NCI-H1436 (cell line): ENCODE data around the gene TVP23C.

Source experiments
- DNase-seq: peaks from one replicate; lab custom pipeline; 2025; lab: John Stamatoyannopoulos, UW

Gene TVP23C

DNA sequence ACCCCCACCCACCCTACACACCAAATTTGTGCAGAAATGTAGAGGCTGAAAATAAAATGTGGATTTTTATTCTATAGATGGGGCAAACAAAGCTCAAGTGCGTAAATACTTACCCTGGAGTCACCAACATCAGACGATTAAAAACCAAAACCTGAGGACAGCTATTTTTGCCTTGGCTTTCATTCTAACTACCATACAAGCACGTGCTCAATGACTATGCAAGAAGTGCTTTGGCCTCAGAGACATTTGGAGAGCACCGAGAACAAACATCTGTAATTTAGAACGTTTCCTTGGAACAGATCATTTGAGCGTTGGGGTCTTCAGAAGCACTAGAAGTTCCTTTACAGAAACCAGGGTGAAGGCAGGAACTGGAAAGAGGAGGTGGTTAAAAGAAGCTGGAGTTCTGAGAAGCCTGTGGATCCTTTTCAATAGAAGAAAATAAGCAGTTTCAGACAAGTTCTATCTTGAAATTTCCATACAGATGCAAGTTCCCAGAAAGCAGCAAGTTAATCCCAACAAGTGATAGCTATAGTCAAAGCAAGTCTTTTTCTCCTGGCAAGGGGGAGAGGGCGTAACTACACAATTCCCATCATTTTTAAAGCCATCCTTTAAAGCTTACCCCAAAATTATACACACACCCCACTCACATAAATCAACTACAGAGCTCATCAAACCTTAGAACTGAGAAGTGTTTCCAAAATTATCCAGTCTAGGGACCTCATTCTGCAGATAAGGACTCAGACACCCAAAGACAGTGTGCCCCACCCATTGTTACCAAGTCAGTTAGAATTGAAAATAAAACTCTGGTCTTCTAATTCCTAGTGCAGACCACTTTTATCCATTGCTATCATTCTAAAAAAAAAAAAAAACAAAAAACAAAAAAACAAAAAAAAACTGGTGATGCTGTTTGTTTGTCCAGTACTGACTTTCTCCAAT, 66.3 kb downstream of the TVP23C start:
- DNase-seq = no peak

DNA sequence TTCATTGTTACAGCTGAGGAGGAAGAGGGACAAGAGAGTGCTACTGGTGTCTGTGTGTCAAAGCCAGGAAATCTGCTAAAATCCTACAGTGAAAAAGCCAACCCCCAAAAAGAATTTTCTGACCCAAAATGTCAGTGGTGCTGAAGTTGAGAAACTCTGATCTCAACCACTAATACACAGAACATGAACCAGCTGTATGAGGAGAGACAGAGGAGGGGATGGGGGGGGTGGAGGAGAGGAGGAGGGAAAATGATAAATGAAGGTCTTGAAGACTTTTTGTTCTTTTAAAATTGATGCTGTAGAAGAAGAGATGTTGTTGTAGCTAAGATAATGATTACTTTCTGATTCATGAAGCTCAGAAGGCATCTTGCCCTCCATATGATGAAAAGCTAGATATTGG, 68.5 kb downstream of the TVP23C start:
- no peak for DNase-seq

DNA sequence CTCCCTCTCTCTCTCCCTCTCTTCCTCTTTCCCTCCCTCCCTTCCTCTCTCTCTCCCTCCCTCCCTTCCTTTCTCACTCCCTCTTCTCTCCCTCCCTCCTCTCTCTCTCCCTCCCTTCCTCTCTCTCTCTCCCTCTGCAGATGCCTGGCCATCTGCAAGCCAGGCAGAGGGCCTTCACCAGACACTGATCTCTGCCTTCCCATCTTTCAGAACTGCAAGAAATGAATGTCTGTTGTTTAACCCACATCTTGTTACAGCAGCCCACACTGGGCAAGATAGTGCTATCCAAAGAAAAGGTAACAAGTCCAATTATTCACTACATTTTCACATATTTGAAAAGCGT, 69.6 kb downstream of the TVP23C start:
- DNase-seq = no peak

DNA sequence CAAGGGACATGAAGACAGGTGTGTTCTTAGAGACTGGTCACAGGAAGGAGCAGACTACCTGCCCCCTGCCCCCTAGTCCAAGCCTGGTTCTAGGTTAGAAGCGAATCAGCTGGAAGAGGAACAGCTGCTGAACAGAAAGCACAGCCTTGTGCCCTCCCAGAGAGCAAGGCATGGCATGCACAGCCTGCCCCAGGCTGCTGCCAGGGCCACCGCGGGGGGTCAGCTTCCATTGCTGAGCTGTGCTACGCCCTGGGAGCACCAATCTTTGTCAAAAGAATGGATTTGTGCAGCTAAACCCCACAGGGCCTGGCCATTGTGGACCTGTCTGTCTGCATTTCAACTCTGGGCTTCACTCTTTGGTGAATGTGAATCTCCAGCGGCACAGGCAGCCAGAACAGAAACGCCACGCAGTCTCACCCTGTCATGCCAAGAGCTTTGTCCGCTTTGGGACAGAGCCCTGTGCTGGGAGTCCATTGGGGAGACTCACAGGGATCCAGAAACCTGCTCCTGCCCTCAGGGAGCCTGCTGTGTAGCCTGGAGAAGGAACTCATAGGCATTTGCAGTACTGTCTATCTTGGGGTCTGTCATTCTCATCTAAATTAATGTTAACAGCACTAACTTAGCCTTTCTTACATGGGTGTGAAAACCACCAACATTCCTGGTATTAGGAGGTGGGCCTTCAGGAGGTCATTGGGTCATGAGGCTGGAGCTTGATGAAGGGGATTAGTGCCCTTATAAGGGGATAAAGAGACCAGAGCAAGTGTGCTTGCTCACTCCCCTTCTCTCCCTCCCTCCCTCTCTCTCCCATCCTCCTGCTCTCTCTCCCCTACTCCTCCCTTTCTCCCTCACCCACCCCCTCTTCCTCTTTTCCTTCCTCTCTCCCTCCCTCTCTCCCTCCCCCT, 70.2 kb downstream of the TVP23C start:
- no peak for DNase-seq

DNA sequence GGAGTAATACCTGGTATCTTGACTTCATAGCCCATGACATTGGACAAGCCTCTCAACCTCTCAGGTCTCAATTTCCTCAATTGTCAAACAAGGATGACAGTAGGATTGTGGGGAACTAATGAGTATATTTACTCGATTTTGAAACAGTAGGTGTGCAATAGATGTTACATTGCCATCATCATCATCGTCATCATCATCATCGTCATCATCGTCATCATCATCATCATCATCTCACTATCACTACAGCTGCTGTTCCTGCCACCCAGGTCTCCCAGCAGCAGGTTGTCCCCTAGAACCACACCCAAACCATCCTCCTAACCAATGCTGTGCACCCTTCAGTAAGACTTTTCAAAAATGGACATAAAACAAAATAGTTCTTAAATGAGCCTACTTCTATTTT, 71.1 kb downstream of the TVP23C start:
- DNase-seq = no peak

DNA sequence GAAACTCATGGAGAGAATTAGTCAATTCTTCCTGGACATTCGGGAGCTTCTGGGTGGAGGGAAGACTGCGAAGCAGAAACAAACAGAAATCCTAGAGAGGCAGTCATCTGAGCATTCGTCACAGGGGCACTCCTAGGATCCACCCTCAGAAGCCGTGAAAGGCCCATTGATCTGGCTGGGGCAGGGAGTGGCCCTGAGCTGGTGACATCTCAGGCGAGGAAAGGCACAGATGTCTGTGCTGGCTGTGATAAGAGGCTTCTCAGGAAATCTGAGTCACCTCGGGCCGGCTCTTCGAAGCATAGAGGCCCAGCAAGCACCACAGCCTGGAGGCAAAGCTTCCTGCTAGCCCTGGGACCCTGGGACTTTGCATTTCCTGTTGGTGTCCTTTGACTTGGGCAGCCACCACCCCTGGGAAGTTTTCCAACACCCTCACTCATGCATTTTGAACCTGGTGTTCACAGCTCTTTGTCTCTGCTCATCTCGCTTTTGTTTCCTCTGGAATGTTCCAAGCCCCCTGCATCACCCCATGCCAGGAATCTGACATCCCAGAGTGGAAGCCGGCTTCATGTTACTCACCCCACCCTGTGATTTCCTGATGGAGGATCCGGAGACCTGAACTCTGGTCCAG, 72.5 kb downstream of the TVP23C start:
- no peak for DNase-seq

DNA sequence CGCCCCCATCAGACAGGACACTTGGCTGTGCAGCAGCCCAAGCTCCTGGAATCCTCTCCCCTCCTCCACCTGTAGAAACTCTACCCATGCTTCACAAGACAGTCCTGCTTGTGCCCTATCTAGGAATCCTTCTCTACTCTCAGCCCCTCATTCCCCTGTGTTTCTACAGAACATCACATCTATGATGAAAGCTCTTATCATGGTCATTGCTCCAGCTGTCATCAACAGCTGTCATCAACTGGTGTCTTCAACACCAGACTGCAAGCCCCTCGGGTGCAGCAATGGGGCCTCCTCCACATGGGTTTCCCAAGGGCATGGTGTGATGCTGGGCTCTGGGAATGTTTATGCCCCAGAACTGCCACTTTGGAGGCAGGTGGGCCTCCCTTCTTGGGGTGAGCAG, 74.7 kb downstream of the TVP23C start:
- DNase-seq = no peak

DNA sequence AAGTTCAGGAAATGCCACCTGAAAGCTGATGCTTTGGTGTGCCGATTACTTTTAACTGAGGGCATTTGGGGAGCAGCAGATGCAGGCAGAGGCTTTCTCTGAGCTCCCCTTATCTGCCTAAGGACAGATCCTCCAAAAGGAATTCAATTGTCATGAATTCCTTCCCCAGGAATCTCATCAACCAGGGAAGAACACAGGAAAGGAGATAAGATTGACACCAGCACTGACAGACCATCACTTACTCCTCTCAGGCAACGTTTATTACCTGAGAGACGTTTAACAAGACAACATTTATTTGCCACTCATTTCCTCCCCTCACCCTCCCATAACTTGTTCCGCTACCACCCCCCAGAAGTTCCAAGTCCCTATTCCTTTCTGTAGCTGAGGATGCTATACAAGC, 78.2 kb downstream of the TVP23C start:
- no peak for DNase-seq

DNA sequence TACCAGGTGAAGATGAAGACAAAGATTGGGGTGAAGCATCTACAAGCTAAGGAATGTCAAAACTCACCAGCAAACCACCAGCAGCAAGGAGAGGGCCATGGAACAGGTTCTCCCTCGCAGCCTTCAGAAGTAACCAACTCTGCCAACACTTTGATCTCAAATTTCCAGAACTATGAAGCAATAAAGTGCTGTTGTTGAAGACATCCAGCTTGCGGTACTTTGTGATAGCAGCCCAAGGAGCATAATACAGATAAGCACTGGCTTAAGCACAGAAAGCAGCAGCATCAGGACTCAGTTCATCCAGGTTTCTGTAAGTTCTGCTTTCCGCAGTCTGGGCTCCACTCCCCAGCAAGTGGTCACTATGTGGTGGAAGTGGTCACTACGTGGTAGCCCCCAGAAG, 79.9 kb downstream of the TVP23C start:
- DNase-seq = no peak

DNA sequence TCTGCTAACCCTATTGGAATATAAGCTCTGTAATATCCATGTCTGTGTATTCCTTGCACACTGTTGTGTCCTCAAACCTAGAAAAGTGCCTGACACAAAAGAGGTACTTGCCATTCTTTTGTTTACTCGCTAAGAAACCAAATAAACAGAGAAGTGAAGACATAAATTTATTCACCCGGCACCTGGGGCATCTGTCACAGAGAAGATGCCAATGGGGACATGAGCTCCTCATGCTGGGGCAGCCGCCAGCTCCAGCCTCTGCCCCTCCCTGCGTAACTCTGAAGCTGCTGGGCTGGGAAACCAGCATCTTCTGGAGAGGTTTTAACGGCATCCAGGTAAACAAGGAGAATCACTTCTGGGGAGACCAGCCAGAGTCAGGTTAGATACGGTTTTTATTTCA, 80.8 kb downstream of the TVP23C start:
- DNase-seq = no peak

DNA sequence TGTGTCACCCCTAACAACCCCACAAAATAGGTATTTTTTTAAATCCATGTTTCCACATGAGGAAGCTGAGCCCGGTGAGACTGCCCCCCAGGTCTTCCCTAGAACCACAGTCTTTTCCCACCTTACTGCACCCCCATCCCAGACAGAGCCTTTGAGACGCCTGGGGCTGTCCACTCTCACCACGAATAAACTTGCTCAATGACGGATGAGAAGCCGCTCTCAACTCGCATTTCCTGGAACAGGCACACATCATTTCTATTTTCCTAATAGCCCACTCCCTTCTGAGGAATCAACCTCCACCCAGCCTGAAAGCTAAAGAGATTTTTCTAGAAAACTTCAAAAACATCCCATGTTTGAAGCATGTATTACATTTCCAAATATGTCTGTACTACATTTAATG, 81.8 kb downstream of the TVP23C start:
- DNase-seq = no peak

DNA sequence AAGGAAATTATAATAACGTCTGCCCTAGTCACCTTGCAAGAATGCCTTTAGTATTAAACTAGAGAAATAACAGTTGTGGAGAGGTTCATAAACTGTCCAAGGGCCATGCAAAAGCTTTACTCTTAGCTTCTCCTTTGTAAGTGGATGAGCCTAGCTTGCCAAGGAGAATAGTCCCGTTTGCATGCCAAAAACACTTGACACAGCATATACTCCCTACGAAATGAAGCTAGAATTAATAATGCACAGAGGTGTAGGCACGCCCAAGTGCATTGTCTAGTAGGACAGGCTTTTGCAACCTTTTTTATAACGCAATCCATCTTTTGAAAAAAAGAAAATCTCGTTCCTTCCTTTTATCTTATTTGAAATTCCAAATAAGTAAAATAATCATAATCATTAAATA, 83.1 kb downstream of the TVP23C start:
- no peak for DNase-seq

DNA sequence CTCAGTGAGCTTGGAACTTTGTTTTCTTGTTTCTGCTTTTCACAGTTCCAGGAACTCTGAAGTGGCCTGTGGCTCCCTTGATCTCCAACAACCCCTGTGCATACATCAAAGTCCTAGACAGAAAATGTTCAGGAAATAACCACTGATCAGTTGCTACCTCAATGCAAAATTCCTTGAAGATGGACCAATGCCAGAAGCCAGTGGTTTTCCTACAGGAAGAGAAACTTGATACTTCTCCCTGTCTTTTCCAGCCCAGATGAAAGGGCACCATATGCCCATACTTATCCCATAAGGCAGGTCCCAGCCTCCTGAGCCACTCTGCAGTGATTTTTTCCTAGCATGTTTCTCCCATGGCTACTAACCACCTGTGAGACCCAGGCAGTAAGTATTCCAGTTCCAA, 83.6 kb downstream of the TVP23C start:
- DNase-seq = no peak

DNA sequence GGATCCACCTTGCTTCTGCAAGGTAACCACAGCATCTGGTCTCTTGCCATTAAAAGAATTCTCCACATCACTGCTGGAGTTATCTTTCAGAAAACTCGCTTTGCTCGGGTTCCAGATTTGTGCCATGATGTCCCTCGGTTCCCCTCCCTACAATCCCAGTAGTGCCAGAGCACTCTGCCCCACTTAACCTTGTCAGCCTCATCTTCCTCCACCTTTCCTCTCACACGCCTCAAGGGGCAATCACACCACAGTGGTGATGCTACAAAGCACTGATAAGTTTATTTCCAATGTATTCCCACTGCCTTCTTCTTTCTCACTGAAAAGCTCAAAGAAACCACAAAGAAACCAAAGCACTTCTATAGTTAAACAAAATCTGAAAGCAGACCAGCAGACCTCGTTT, 84.4 kb downstream of the TVP23C start:
- no peak for DNase-seq

DNA sequence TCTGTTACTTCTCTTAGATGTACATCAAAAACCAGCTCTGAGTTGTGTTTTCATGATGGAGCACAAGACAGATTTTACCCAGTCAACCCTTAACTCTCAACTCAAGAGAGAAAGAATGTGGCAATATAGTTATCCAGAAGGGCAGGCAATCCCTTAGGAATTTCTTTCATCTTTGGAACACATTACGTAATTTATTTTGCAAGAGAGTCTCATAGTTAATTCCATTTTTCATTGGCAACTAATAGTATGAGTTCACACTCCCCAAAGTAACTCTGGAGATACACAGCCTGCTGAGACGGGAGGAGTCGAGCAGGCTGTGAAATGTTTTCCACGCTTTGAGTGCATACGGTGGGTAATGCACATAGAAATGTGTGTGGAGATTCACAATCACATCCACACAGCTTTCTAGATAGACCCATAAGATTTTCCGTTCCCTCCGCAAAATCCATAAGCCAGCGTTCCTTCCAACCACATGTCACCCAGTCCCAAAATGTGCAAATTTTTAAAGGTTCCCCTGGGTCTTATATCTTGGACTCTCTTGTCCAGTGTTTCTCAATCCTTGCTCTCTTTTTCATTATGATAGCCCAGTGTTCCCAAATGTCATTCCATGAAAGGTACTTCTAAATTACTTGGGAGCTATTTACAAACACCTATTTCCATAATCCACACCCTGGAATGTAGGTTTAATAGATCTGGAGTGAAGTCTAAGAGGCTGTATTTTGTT, 87.5 kb downstream of the TVP23C start:
- DNase-seq = no peak

DNA sequence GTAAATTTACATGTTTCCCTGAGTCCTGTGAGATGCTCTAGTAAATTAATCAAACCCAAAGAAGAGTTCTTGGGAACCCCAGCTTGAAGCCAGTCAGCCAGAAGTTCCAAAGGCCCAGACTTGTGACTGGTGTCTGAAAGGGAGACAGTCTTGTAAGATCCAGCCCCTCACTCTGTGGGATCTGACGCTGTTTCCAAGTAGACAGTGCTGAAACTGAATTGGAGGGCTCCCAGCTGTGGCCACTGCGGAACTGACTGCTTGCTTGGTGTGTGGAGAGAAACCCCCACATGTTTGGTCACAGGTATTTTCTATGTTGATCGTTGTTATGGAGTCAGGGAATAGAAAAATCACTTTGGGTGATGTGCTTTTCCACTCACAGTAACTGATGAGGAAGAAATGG, 90.4 kb downstream of the TVP23C start:
- no peak for DNase-seq

DNA sequence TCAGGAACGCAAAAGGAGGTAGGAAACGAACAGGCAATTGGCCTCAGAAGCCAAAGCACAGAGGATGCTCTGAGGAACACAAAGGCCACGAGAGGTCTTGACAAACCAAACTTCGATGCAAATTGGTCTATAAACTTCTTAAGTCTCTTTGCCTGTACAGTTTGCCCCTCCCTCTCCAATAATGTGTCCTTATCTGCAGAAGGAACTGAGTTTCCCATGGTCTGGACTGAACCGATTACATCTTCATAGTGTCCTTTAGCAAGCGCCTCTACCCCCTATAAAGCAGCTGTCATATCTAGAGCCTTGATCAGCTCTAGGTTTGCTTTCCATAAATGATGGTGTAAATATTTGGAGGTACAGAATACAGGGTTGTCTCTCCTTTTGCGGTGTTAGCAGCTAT, 92.7 kb downstream of the TVP23C start:
- no peak for DNase-seq

DNA sequence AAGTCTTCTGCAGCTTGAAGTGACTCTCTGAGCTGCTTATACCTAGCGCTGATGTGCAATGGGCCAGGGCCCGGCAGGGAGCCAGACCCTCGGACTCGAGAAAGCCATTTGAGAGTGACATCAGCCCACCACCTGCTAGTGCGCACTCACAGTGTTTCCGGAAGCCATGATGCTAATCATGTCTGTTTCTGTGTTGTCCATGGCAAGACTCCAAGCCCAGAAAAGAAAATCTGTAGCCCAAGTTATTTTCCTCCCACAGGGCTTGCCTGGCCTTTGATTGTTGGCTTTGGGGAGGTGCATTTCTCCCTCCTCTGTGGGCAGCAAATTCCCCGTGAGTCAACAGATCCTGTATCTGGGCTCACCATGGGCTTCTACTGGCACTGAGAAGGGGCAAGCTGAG, 94.0 kb downstream of the TVP23C start:
- no peak for DNase-seq

DNA sequence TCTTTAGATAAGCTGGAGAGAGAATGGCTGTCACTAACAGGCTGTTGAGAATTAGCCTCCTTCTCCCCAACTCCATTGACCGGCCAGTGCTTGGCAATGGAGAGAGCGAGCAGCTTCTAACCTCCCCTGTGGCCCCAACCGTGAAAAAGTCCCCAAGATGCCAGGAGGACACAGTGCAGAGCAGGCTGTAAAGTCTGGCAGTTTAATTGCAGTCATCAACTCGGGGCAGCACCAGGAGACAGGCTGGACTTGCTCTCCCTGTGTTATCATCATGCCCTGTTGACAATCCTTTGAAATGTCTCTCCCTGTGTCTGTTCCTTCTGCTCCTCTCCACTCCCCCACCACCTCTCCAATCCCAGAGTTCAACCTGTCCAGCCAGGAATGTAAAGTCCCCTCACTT, 95.2 kb downstream of the TVP23C start:
- no peak for DNase-seq

DNA sequence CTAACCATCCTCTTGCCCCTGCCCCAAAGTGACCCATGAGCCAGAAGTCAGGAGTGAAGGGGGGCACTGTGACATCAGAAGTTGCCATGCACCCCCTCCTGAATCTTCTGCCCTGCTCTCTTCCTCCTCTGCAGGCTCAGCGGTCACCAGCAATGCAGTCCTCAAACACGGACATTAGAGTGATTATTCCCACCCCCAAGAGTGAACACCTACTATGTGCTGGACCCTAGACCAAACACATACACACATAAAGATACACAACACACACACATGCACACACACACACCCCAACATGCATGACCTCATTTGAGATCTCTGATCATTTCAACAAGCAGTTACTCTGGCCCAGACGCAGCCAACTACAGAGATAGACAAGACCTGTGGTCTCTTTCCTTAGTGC, 95.7 kb downstream of the TVP23C start, which contains the start of gene CDRT4:
TSS of gene CDRT4 (minus strand) at position 30 of the 400 bp plus-strand sequence. CDS start 27,383 bp downstream, outside the sequence.
- no peak for DNase-seq

DNA sequence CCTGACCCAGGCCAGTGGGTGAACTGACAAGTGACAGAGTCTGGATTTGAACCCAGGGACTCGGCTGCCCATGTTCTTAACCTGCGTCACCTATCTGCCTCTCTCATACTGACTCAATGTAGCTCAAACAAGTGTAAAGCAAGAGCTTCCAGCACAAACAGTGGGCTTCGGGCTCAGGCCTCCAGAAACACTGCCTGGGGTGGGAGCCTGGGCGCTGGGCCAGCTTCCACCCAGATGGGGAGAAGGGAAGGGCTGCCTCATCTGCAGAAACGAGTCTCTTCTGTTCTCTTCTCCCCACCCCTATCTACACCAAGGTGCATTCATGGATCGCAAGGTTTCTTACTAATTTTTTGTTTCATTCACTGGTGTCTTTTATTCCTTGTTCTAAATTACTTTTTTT, 97.2 kb downstream of the TVP23C start:
- DNase-seq = no peak
